GM12878 (cell line): ENCODE measurements around the gene MYO1H. TPM values are rescaled to one million over a fixed set of nuclear protein-coding genes. Genes with fewer than 3 reads are reported as not detected.

Source experiments
- ATAC-seq: fragments of 200-7000 bp; cut with Tn5 transposase; 3 replicates; pipeline ENCODE4 v1.9.1; 2020; ENCODE audit warnings: mild to moderate bottlenecking, moderate library complexity
- BruUV-seq: library from RNA; stranded (reverse); fragments of 400-500 nt; replicated peaks from 2 replicates; lab custom pipeline; 2021; lab: Mats Ljungman, UMichigan
- CTCF ChIA-PET: fragments of 300-600 bp; sonication (Branson Sonifier 250); formaldehyde crosslinking; extraction: SDS; loops from one replicate; lab custom pipeline; 2021; ENCODE audit warnings: inconsistent platforms; lab: Yijun Ruan, JAX
- POLR2A ChIA-PET: fragments of 350-600 bp; formaldehyde crosslinking; extraction: SDS; loops from one replicate; lab custom pipeline; 2021; ENCODE audit warnings: inconsistent platforms; lab: Charles Lee
- RAD21 ChIA-PET: fragments of 300-600 bp; sonication (Branson Sonifier 250); formaldehyde crosslinking; loops from one replicate; lab custom pipeline; 2023; ENCODE audit warnings: antibody characterized with exemption; ENCODE audit not compliant: unreplicated experiment; lab: Charles Lee
- SMC1A ChIA-PET: fragments of 300-600 bp; sonication (Branson Sonifier 250); formaldehyde crosslinking; loops from one replicate; lab custom pipeline; 2023; ENCODE audit not compliant: unreplicated experiment, uncharacterized antibody; lab: Charles Lee
- DNase-seq: peaks from one replicate; pipeline ENCODE4 v3.0.0-alpha.2; 2011; ENCODE audit warnings: low read depth, low spot score
- FAIRE-seq: peaks from 3 replicates; lab custom pipeline; 2011; peaks lifted over from hg19 to GRCh38; lab: Jason Lieb, UNC
- H2AFZ ChIP-seq: 2 replicates; pipeline ENCODE4 v1.6.0; 2011; ENCODE audit warnings: low read depth, low read length, control low read depth; ENCODE audit not compliant: control insufficient read depth
- H3K27ac ChIP-seq: 2 replicates; pipeline ENCODE4 v1.5.1; 2011; ENCODE audit warnings: control low read depth; ENCODE audit not compliant: control insufficient read depth, insufficient read depth
- H3K27me3 ChIP-seq, 2 experiments: replicated peaks in 1 of 2; 2 replicates each; pipeline versions ENCODE4 v1.6.0 to v1.6.1; 2011; ENCODE audit warnings: low read length in 1 of 2; ENCODE audit not compliant: control insufficient read depth in 2 of 2, insufficient read depth in 2 of 2
- H3K36me3 ChIP-seq, 2 experiments: 2 replicates each; pipeline ENCODE4 v1.5.1; 2011; ENCODE audit warnings: low read length in 1 of 2; ENCODE audit not compliant: control insufficient read depth in 2 of 2, insufficient read depth in 2 of 2
- H3K4me1 ChIP-seq: 2 replicates; pipeline ENCODE4 v1.6.1; 2011; ENCODE audit warnings: mild to moderate bottlenecking, low read length, moderate library complexity, mixed read lengths; ENCODE audit not compliant: control insufficient read depth, insufficient read depth
- H3K4me2 ChIP-seq: 2 replicates; pipeline ENCODE4 v1.6.0; 2011; ENCODE audit warnings: control low read depth; ENCODE audit not compliant: control insufficient read depth, insufficient read depth
- H3K4me3 ChIP-seq: fragments of 200-600 bp; sonication (generic); 2 replicates; pipeline ENCODE4 v1.5.1; 2016
- H3K79me2 ChIP-seq: 2 replicates; pipeline ENCODE4 v1.6.0; 2011; ENCODE audit warnings: low read length; ENCODE audit not compliant: control insufficient read depth, insufficient read depth
- H3K9ac ChIP-seq: 2 replicates; pipeline ENCODE4 v1.8.0; 2011; ENCODE audit warnings: low read length, control low read depth, mixed read lengths; ENCODE audit not compliant: control insufficient read depth, insufficient read depth
- H3K9me3 ChIP-seq: replicated peaks from 3 replicates; pipeline ENCODE4 v1.5.1; 2011; ENCODE audit warnings: mild to moderate bottlenecking, low read length; ENCODE audit not compliant: control insufficient read depth, insufficient read depth
- H4K20me1 ChIP-seq: 2 replicates; pipeline ENCODE4 v1.6.0; 2011; ENCODE audit not compliant: control insufficient read depth, insufficient read depth
- ATF2 ChIP-seq: IDR thresholded peaks from 2 replicates; pipeline ENCODE4 v1.6.1; 2012; ENCODE audit warnings: low read length, inconsistent platforms
- ATF3 ChIP-seq: IDR thresholded peaks from 2 replicates; pipeline ENCODE4 v1.6.1; 2011; ENCODE audit warnings: low read depth, mild to moderate bottlenecking, low read length, moderate library complexity, borderline replicate concordance; ENCODE audit errors: extremely low read depth
- CBX3 ChIP-seq: fragments of 200-600 bp; sonication (generic); IDR thresholded peaks from 2 replicates; pipeline ENCODE4 v1.6.1; 2016; ENCODE audit warnings: low read depth, borderline replicate concordance
- E2F8 ChIP-seq: fragments of 450-650 bp; IDR thresholded peaks from 2 replicates; pipeline ENCODE4 v1.6.1; 2018; ENCODE audit warnings: mild to moderate bottlenecking, low read depth, moderate library complexity; ENCODE audit not compliant: partially characterized antibody
- E4F1 ChIP-seq: fragments of 450-650 bp; IDR thresholded peaks from 2 replicates; pipeline ENCODE4 v1.6.1; 2018; ENCODE audit warnings: borderline replicate concordance, mild to moderate bottlenecking; ENCODE audit not compliant: partially characterized antibody
- FOXM1 ChIP-seq: IDR thresholded peaks from 2 replicates; pipeline ENCODE4 v1.6.1; 2012; ENCODE audit warnings: low read depth, mild to moderate bottlenecking, inconsistent platforms, low read length, moderate library complexity
- NFYA ChIP-seq: IDR thresholded peaks from 2 replicates; pipeline ENCODE4 v1.6.1; 2011; ENCODE audit warnings: low read depth, mild to moderate bottlenecking, low read length, improper control_type of control experiment, borderline replicate concordance
- SUZ12 ChIP-seq: fragments of 200-600 bp; sonication (generic); IDR thresholded peaks from one replicate; pipeline ENCODE4 v1.6.1; 2018; ENCODE audit warnings: antibody characterized with exemption, mild to moderate bottlenecking; ENCODE audit not compliant: unreplicated experiment
- USF1 ChIP-seq: IDR thresholded peaks from 2 replicates; pipeline ENCODE4 v1.6.1; 2011; ENCODE audit warnings: borderline replicate concordance, low read depth, mild to moderate bottlenecking, moderate library complexity, mixed read lengths, low read length; ENCODE audit not compliant: insufficient read depth; ENCODE audit errors: extremely low read length
- USF2 ChIP-seq: IDR thresholded peaks from 2 replicates; pipeline ENCODE4 v1.6.1; 2011; ENCODE audit warnings: low read depth, low read length, improper control_type of control experiment, borderline replicate concordance
- WGBS: methylation state at CpG from one replicate; pipeline ENCODE4 v1.1.6; 2016; ENCODE audit warnings: low lambda C conversion rate; ENCODE audit not compliant: insufficient replicate concordance, insufficient coverage; ENCODE audit errors: missing lambda C conversion rate; 5-methylcytosine and 5-hydroxymethylcytosine counted together
- in situ Hi-C: fragments of 300-500 bp; cut with MboI; formaldehyde crosslinking; loops from 9 replicates; pipeline ENCODE4 v1.14.3; 2018; ENCODE audit warnings: mixed read lengths
- intact Hi-C: fragments of 100-400 bp; cut with micrococcal nuclease; formaldehyde crosslinking; loops from one replicate; pipeline ENCODE4 v1.14.2; 2022; ENCODE audit not compliant: unreplicated experiment
- polyA plus RNA-seq, 11 experiments: library from polyadenylated mRNA; depleted of rRNA in 4 of 11; unstranded in 6 of 11; stranded (reverse) in 5 of 11; fragments of >200 nt; fragmentation: Nextera tagmentation in 4 of 11; fragmentation: Illumina TruSeq in 1 of 11; extraction: Ambion mirVana in 4 of 11; extraction: Trizol in 1 of 11; gene quantifications; 1 replicate in 1 of 11; 2 replicates in 10 of 11; pipeline versions ENCODE4 v1.2.1 to v1.2.3, GENCODE V29; 2011 to 2016; ENCODE audit warnings: inconsistent platforms in 2 of 11, missing spikeins in 2 of 11, low read depth in 1 of 11
- total RNA-seq, 4 experiments: library from RNA; depleted of rRNA in 3 of 4; stranded (reverse); fragments of >200 nt in 3 of 4; fragmentation: Illumina TruSeq in 1 of 4; extraction: Trizol in 1 of 4; gene quantifications; 2 replicates each; pipeline versions ENCODE4 v1.2.1 to v1.2.3, GENCODE V29; 2013 to 2021

Gene MYO1H
- total and polyA plus RNA-seq, 10 of the 15 experiments (the other 5 are each of a cell fraction or from before 2014, with no cell fraction given): 0.05 TPM; not detected in 9

- Histone ChIP-seq H3K27ac (no peak overlapping the region), H3K79me2 (no peaks in the 10 kb centered on the region), H3K27me3 (no peaks in the 10 kb centered on the region), H3K4me3 (no peak overlapping the region), H4K20me1 (no peaks in the 10 kb centered on the region), H2AFZ (no peak overlapping the region), H3K9ac (no peak overlapping the region), H3K4me2 (no peak overlapping the region), H3K9me3 (no peaks in the 10 kb centered on the region), H3K4me1 (no peaks in the 10 kb centered on the region), H3K36me3 (no peaks in the 10 kb centered on the region)
- ChIA-PET POLR2A (no interaction called here), SMC1A (interaction anchor here (0.6 kb wide), 1 partner anchor 319 kb away, joined by 3 read pairs; no protein-coding TSS in a partner anchor), RAD21 (no interaction called here), CTCF (interaction anchor here (1.2 kb wide), 1 partner anchor 11 kb away, joined by 3 read pairs; no protein-coding TSS in a partner anchor)
- intact Hi-C loops: no loop called here
- WGBS: 42% methylated on average over 6 of the region's 6 CpGs
- FAIRE-seq (no peak), ATAC-seq (no peak), DNase-seq (no peak)
- in situ Hi-C loops: no loop called here
- no TSS peak for BruUV-seq
- no peak for TF ChIP-seq E2F8
- TF ChIP-seq ATF3: no peak
- TF ChIP-seq USF1: no peak
- TF ChIP-seq ATF2: no peak
- no peak for TF ChIP-seq SUZ12
- no peak for TF ChIP-seq CBX3
- TF ChIP-seq E4F1: no peak
- no peak for TF ChIP-seq NFYA
- TF ChIP-seq FOXM1: no peak
- no peak for TF ChIP-seq USF2
Measured at GRCh38 chr12:109439181-109439580, 91.5 kb downstream of the MYO1H start.
